GM12892 (cell line): ENCODE measurements around the gene IRF5.

Source experiments
- POLR2A ChIP-seq: IDR thresholded peaks from 2 replicates; pipeline ENCODE4 v1.6.1; 2011; ENCODE audit warnings: low read depth, low read length, control low read depth
- POLR2AphosphoS5 ChIP-seq: IDR thresholded peaks from 2 replicates; pipeline ENCODE4 v1.6.1; 2011; ENCODE audit warnings: low read depth, low read length, control low read depth

- TF ChIP-seq POLR2AphosphoS5 (no peak), POLR2A (no peak)
These were observed 50.6 kb downstream of the IRF5 start for GRCh38 chr7:128988372-128988771.
